ENCODE measurements around the gene VSIR. TPM values are rescaled to one million over a fixed set of nuclear protein-coding genes. Genes with fewer than 3 reads are reported as not detected.

Gene VSIR
- total and polyA plus RNA-seq, 2 donors from 2014 or later = 32.1 to 66.6 TPM

DNA sequence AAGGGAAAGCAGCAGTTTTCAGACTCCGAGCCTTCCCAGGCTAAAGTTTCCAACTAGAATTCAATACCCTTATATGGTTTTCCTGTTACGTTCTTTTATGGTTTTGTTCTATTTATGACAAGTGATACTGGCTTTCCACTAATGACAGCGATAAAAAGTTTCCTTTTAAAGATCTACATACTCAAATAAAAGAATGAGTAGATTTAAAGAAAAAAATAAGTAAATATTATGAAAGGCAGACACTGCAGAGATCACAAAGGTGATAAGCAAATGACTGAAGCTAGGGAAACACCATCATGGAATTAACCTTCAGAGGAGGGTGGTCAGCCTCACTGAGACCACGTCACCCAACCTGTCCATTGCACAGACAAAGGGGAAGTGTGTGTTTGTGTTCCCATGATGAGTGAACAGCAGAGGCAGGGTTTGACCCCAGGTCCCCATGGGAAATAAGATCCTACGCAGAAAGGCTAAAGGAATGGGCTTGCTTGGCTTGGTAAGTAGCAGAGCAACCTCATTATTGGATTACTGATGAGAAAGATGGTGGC, 4.0 kb downstream of the VSIR start:
- Histone ChIP-seq H3K36me3 (ENCODE audit: control insufficient read depth in 2 of 3, insufficient read depth in 3 of 3, low read length in 3 of 3) (no peaks in the 10 kb centered on the region), H3K27ac (ENCODE audit: low read depth in 2 of 2, low read length in 2 of 2) (peak overlapping the region; percentile 74 to 83), H3K9ac (ENCODE audit: low read length in 3 of 3) (no peak overlapping the region), H3K9me3 (ENCODE audit: control insufficient read depth in 2 of 3, insufficient read depth in 1 of 3, low read length in 3 of 3) (no peaks in the 10 kb centered on the region), H3K4me1 (ENCODE audit: control insufficient read depth in 2 of 3, insufficient read depth in 2 of 3, low read depth in 1 of 3, low read length in 3 of 3) (peaks cover 0 to 66% (median 21%) of the 10 kb centered on the region in 3 donors), H3K4me3 (ENCODE audit: low read length in 3 of 3) (no peak overlapping the region), H3K27me3 (ENCODE audit: control insufficient read depth, insufficient read depth, low read length) (no peaks in the 10 kb centered on the region)
- TF ChIP-seq, protein P1, sequence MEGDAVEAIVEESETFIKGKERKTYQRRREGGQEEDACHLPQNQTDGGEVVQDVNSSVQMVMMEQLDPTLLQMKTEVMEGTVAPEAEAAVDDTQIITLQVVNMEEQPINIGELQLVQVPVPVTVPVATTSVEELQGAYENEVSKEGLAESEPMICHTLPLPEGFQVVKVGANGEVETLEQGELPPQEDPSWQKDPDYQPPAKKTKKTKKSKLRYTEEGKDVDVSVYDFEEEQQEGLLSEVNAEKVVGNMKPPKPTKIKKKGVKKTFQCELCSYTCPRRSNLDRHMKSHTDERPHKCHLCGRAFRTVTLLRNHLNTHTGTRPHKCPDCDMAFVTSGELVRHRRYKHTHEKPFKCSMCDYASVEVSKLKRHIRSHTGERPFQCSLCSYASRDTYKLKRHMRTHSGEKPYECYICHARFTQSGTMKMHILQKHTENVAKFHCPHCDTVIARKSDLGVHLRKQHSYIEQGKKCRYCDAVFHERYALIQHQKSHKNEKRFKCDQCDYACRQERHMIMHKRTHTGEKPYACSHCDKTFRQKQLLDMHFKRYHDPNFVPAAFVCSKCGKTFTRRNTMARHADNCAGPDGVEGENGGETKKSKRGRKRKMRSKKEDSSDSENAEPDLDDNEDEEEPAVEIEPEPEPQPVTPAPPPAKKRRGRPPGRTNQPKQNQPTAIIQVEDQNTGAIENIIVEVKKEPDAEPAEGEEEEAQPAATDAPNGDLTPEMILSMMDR (IDR thresholded peaks at IDR 0.05; ENCODE audit: borderline replicate concordance, extremely low read depth, insufficient read depth) = no peak
- FAIRE-seq = no peak
- peak in 1 of 5 donors; percentile 25 for DNase-seq
- intact Hi-C loops (cut with DNase I) = no loop called here

DNA sequence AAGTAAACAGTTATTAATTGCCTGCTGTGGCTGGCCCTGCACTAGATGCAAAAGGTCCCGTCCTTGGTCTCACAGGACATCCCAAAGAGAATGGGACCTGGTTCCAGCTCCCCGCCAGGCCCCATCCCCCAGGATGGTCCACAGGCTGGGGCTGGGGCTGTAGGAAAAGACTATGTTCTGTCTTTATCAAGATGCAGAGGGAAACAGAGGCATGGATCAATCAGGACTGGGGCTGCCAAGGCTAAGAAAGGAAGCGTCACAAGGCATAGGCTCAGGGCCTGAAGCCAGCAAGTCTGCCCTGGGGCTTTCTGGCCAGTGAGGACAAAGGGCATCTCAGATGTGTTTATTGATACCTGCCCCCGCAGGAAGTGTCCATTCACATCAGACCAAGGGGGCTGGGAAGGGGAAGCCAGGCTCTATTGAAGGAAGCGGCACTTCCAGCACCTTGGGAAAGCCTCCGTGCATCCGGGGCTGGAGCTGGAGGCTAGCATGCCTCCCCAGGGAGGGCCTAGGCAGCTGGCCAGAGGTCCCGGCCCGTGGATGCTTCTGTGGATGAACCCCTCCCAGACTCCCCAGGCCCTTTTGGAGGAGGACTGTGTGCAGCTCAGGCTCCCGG, 5.8 kb downstream of the VSIR start:
- FAIRE-seq (no peak), DNase-seq (peak in 2 of 5 donors; percentile 58 to 93)
- H3K27ac ChIP-seq (ENCODE audit: low read depth in 2 of 2, low read length in 2 of 2) = peak overlapping the region; percentile 79 to 89
- no peaks in the 10 kb centered on the region for H3K9me3 ChIP-seq (ENCODE audit: control insufficient read depth in 2 of 3, insufficient read depth in 1 of 3, low read length in 3 of 3)
- intact Hi-C loops (cut with DNase I) = no loop called here
- TF ChIP-seq, protein P1 (IDR thresholded peaks at IDR 0.05; ENCODE audit: borderline replicate concordance, extremely low read depth, insufficient read depth) = no peak
- H3K36me3 ChIP-seq (ENCODE audit: control insufficient read depth in 2 of 3, insufficient read depth in 3 of 3, low read length in 3 of 3) = no peaks in the 10 kb centered on the region
- H3K4me1 ChIP-seq (ENCODE audit: control insufficient read depth in 2 of 3, insufficient read depth in 2 of 3, low read depth in 1 of 3, low read length in 3 of 3) = peaks cover 0 to 56% (median 16%) of the 10 kb centered on the region in 3 donors
- H3K27me3 ChIP-seq (ENCODE audit: control insufficient read depth, insufficient read depth, low read length) = no peaks in the 10 kb centered on the region
- H3K4me3 ChIP-seq (ENCODE audit: low read length in 3 of 3) = no peak overlapping the region
- H3K9ac ChIP-seq (ENCODE audit: low read length in 3 of 3) = peak overlapping the region in 1 of 3 donors; percentile 8

DNA sequence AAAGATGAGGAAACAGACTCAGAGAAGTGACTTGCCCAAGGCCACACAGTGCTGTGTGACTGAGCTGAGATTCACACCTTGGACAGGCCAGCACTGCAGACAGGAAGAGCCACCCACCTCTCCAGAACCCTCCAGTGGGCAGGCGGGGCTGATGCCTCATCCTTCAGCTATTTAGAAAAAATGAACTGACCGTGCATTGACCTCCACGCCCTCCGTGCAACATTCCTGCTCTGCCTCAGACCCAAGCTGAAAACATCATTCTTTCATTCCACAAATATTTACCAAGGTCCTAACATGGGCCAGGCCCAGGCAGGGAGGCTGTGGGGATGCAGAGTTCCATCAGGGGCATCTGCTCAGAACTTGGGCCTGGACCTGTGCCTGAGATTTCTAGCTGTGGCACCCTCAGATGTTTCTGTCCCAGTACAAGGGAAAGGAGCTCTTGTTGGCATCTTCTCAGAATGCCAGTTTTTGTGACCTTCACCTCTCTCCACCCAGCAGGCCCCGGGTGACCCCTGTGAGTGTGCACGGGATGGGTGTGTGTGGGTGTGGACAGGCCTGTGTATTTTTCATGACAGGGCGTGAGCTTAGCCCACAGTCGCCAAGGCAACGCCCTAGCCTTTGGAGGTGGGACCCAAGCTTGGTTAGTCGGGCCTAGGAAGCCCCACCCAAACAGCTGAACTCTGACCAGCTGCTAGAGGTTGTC, 6.5 kb downstream of the VSIR start:
- Histone ChIP-seq H3K4me3 (ENCODE audit: low read length in 3 of 3) (no peak overlapping the region), H3K27me3 (ENCODE audit: control insufficient read depth, insufficient read depth, low read length) (no peaks in the 10 kb centered on the region), H3K27ac (ENCODE audit: low read depth in 2 of 2, low read length in 2 of 2) (peak overlapping the region; percentile 79 to 89), H3K9ac (ENCODE audit: low read length in 3 of 3) (no peak overlapping the region), H3K4me1 (ENCODE audit: control insufficient read depth in 2 of 3, insufficient read depth in 2 of 3, low read depth in 1 of 3, low read length in 3 of 3) (peaks cover 0 to 57% (median 14%) of the 10 kb centered on the region in 3 donors), H3K36me3 (ENCODE audit: control insufficient read depth in 2 of 3, insufficient read depth in 3 of 3, low read length in 3 of 3) (no peaks in the 10 kb centered on the region), H3K9me3 (ENCODE audit: control insufficient read depth in 2 of 3, insufficient read depth in 1 of 3, low read length in 3 of 3) (no peaks in the 10 kb centered on the region)
- FAIRE-seq = no peak
- TF ChIP-seq, protein P1 (IDR thresholded peaks at IDR 0.05; ENCODE audit: borderline replicate concordance, extremely low read depth, insufficient read depth) = no peak
- peak in 4 of 5 donors; percentile 49 to 94 (median 66) for DNase-seq
- intact Hi-C loops (cut with DNase I) = no loop called here

All from kidney (tissue), 14 donors.